Fibroblast of mammary gland (primary cell): ENCODE measurements around the gene LRRC14B.

Source experiments
- DNase-seq: peaks from one replicate; pipeline ENCODE4 v3.0.0-alpha.2; 2010; ENCODE audit warnings: low read depth
- H3K4me3 ChIP-seq: 2 replicates; pipeline ENCODE4 v1.5.1; 2011; ENCODE audit warnings: low read depth, mild to moderate bottlenecking, low read length, moderate library complexity; ENCODE audit not compliant: control insufficient read depth
- CTCF ChIP-seq: conservative IDR thresholded peaks from 2 replicates; pipeline ENCODE4 v1.5.1; 2011; ENCODE audit warnings: low read depth, low read length, inconsistent platforms; ENCODE audit not compliant: control insufficient read depth, insufficient read depth

LRRC14B gene

GRCh38 chr5:159448-160172 lies 31.7 kb upstream of the LRRC14B start:
- TF ChIP-seq CTCF, result no peak
- no peak overlapping the region for H3K4me3 ChIP-seq
- peak; percentile 79 for DNase-seq

GRCh38 chr5:160173-160510 lies 31.2 kb upstream of the LRRC14B start:
- peak; percentile 70 for DNase-seq
- no peak for TF ChIP-seq CTCF
- H3K4me3 ChIP-seq, result no peak overlapping the region

- no peak for TF ChIP-seq CTCF
- H3K4me3 ChIP-seq, result no peak overlapping the region
- no peak for DNase-seq
Measured at GRCh38 chr5:160921-161802, 30.1 kb upstream of the LRRC14B start.

DNA sequence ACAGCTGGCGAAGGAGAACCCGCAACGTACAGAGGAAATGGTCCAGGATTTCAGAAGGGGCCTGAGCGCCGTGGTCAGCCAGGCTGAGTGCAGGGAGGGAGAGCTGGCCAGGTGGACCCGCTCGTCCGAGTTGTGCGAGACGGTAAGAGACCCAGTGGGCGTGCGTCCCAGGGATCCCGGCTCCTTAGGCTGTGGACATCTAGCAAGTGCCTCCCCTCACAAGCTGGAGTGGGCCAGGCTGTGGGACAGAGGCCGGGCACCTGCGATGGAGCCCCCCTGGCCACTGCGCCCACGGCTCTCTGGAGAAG lies 29.5 kb upstream of the LRRC14B start:
- TF ChIP-seq CTCF, result no peak
- no peak overlapping the region for H3K4me3 ChIP-seq
- no peak for DNase-seq

- no peak for TF ChIP-seq CTCF
- no peak for DNase-seq
- H3K4me3 ChIP-seq, result no peak overlapping the region
Measured at GRCh38 chr5:162190-162564, 29.1 kb upstream of the LRRC14B start.

DNA sequence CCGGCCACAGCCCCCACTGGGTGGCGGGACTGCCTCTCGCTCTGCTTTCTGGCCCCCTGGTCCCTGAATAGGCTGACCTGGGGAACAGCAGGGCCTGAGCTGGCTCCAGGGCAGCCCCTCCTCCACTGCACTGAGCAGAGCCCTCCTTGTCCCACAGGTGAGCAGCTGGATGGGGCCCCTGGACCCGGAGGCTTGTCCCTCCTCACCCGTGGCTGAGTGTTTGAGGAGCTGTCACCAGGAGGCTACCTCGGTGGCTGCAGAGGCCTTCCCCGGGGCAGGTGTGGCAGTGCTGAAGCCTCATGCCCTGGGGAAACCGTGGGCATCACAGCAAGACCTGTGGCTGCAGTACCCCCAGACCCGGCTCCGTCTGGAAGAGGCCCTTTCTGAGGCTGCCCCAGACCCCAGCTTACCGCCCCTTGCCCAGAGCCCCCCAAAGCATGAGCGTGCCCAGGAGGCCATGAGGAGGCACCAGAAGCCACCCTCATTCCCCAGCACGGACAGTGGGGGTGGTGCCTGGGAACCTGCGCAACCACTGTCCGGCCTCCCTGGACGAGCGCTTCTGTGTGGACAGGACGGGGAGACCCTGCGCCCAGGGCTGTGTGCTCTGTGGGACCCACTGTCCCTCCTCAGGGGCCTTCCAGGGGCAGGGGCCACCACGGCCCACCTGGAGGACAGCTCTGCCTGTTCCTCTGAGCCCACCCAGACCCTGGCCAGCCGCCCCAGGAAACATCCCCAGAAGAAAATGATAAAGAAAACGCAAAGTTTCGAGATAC lies 28.5 kb upstream of the LRRC14B start:
- no peak for TF ChIP-seq CTCF
- H3K4me3 ChIP-seq, result no peak overlapping the region
- DNase-seq, result no peak
